Kasumi-1 (cell line): Measurements from ENCODE around the gene GPR150.

Experiments used
- DNase-seq, 2 experiments: peaks; one replicate each; lab custom pipeline; 2025; lab: John Stamatoyannopoulos, UW

The GPR150 gene

DNA sequence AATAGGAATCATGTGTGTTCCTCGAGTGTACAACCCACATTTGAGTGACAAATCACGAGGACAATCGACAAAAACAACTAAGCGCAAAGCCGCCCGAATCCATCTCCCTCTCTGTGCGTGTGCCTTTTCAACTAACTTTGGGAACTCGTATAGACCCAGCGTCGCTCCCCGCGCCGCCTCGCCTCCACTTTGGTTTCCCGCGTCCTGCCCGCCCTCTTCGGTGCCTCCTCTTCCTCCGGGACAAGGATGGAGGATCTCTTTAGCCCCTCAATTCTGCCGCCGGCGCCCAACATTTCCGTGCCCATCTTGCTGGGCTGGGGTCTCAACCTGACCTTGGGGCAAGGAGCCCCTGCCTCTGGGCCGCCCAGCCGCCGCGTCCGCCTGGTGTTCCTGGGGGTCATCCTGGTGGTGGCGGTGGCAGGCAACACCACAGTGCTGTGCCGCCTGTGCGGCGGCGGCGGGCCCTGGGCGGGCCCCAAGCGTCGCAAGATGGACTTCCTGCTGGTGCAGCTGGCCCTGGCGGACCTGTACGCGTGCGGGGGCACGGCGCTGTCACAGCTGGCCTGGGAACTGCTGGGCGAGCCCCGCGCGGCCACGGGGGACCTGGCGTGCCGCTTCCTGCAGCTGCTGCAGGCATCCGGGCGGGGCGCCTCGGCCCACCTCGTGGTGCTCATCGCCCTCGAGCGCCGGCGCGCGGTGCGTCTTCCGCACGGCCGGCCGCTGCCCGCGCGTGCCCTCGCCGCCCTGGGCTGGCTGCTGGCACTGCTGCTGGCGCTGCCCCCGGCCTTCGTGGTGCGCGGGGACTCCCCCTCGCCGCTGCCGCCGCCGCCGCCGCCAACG is at the start of gene GPR150:
Gene GPR150 (plus strand): TSS at position 58 of the 840 bp plus-strand sequence. CDS start 189 bp downstream, at position 247.
- peak; percentile 24 to 26 for DNase-seq

DNA sequence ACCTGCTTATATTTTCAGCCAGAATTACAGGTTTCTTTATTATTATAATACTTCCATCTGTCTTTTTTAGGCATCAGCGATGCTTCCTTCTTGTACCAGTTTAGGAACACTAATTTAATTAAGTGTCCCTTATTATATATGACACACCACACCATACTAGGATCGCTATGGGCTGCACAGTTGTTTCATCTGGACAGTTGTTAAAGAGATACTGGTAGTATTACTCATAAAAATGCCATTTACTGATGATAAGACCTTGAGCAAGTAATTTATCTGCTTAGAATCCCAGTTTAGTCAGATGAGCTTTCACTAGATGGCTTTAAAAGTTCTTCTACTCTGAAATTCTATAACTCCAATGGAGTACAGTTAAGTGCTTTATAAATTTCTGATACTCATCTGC is 47.9 kb upstream of the GPR150 start:
- DNase-seq = no peak

DNA sequence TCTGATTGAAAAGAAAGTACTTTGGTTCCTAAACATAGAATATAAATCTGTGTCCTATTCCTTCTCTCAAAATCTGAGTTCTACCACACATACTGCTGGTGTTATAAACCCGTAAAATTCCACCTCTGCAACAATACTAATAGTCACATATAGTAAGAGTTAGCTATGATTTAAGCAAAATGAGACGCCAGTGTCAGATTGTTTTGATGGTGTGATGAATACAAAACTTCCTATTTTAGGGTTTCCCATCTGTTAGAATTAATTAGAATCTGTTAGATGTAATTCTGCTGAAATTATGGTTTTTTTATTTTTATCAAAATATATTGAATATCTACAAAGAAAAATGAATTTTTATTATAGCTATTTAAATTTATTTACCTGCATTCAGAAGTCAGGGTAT is 38.3 kb upstream of the GPR150 start:
- no peak for DNase-seq

DNA sequence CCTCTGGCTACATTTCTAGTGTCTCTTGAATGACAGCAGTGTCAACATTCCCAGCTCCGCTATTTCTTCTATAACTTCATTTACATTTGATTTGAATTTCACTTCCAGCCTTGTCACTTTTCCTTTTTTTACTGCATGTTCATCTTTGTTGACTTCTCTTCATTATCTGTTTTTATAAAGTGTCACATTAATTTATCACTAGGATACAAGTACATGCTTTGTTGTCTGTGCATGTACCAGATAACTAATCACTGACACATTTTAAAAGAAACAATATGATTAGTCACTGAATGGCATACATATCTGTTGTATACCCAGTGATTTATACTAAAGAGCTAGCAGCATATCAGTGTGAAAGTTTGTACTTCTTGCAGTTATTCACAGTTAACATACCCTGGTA is 35.9 kb upstream of the GPR150 start:
- no peak for DNase-seq

DNA sequence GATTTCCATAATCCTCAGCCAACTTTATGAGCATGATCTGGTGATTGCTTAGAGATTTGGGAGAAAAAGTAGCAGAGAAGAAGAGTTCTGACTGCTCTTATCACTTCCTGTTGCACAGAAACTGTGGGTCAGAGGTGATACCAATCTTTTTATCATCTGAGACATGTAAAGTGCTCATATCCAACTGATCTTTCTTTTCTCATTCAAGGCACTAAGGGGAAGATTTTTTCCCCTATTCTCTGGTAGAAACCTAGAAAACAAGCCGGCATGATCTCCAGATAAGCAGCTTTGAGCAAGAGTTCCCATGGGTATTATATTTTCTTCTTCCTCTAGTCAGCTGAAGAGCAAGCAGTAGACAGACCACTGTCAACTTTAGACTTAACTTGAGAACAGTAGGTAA is 29.0 kb upstream of the GPR150 start:
- DNase-seq = no peak

DNA sequence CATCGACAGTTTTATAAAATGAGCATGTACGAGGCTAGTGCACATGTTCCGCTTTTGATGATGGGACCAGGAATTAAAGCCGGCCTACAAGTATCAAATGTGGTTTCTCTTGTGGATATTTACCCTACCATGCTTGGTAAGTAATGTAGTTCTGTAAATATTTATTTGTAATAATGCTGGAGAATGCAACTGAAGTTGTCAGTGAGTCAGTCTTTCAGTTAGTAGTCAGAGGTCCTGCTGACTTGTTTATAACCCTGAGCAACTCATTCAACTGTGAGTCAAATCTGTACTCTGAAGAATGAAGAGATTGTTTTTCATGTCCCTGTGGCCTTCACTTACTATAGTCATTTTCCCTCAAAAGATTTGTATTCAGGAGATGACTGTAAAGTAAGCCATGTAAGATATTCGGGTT is 28.4 kb upstream of the GPR150 start:
- DNase-seq = no peak

DNA sequence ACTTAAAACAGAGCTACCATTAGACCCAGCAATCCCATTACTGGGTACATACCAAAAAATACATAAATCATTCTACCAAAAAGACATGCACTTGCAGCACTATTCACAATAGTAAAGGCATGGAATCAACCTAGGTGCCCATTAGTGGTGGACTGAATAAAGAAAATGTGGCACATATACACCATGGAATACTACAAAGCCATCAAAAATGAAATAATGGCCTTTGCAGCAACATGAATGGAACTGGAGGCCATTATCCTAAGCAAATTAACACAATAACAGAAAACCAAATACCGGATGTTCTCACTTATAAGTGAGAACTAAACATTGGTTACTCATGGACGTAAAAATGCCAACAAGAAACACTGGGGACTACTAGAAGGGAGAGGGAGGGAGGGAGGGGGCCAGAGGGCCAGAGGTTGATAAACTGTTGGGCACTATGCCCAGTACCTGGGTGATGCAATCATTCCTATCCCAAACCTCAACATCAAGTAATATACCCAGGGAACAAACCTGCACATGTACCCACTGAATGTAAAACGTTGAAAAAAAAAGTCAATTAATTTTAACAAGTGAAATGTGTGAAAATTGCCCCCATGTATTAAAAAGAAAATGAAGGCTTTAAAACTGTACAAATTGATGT is 24.5 kb upstream of the GPR150 start:
- DNase-seq = no peak

DNA sequence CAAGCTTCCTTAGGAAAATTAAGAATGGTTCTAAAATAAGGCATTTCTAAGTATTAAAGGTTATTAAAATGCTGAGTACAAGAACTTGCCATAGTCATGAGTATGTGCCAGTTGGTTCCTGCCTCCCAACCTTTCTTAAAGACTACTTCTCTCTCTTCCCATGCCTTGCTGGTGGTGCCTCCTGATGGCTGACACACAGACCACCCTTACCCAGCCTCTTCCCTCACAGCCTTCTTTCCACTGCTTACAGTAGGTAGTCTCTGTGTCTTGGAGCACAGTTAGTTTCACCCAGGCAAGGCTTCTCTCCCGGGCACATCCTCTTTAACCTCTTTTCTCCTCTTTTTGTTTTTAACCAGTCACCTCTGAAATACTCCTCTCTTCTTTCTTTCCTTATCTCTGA is 20.6 kb upstream of the GPR150 start:
- no peak for DNase-seq

DNA sequence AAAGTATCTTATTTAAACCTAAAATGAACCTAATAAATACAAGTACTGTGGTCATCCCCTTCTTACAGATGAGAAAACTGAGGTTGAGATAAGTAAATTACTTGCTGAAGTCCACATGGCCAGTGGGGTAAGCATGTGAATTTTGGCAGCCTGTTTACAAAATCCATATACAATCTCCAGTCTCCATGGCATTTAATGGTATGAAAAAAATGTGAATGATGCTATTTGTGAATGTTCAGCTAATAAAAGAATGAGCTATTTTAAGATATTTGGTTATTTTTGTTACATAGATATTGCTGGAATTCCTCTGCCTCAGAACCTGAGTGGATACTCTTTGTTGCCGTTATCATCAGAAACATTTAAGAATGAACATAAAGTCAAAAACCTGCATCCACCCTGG is 19.3 kb upstream of the GPR150 start:
- DNase-seq = no peak

DNA sequence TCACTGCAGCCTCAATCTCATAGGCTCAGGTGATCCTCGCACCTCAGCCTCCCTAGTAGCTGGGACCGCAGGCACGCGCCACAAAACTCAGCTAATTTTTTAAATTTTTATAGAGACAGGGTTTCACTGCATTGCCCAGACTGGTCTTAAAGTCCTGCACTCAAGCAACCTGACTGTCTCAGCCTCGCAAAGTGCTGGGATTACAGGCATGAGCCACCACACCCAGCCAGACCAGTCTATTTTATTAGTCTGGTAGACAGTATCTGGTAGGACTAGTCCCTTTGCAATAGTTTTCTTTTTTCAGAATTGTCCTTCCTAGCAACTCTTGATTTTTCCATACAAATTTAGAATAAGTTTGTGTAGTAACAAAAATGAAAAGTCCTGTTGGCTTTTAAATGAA is 14.1 kb upstream of the GPR150 start:
- no peak for DNase-seq

DNA sequence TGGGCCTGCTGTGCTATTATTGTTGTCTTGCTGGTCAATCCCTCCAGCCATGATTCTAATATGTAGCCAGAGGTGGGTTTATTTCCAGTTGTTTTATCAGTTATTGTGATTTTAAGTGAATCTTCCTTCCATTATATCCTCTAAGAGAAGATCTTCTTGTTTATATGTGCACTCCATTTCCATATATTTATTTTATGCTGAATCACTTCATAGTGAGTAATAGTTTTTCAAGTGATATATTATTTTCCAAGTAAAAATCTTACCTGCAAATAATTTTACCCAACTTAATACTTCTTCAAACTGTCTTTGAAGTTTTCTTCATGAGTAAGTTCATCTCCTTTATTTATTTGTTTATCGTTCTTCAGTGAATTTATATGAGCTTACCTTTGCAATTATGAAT is 13.5 kb upstream of the GPR150 start:
- DNase-seq = no peak

DNA sequence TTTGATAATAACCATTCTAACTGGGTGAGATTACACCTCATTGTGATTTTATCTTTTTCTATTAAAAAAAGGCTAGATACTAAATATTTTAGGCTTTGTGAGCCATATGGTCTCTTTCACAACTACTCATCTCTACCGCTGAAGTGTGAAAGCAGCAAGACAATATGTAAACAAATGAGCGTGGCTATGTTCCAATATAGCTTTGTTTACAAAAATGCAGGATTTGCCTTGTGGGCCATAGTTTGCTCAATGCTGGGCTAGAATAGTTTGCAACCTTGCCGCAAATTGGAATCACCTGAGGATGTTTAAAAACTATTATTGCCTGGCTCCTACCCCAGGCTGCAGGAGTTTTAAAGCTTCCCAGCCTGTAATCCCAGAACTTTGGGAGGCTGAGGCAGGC is 10.2 kb upstream of the GPR150 start:
- DNase-seq = no peak

DNA sequence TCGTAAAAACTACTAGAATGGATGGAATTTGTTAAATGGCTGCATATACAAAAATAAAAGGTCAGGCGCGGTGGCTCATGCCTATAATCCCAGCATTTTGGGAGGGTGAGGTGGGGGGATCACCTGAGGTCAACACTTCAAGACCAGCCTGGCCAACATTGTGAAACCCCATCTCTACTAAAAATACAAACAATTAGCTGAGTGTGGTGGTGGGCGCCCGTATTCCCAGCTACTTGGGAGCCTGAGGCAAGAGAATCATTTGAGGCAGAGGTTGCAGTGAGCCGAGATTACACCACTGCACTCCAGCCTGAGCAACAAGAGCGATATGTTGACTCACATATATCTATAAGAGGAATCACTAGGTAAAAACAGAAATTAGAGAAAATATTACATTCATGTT is 9.3 kb upstream of the GPR150 start:
- no peak for DNase-seq

DNA sequence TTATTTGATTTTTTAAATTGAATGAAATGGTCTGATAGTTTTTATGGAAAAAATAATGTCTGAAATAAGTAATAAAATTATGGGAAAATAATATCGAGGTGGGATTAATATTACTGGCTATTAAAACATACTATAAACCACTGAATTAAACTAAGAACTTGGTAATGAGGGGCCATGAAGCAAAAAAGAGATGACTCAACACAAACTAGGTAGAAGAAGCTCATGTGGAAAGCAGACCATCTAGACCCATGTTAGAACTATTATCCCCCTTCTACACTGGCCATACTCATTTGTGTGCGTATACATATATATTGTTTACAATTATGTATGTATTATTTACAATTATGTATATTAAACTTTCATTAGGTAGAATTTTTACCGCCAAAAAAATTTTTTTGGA is 8.5 kb upstream of the GPR150 start:
- no peak for DNase-seq

DNA sequence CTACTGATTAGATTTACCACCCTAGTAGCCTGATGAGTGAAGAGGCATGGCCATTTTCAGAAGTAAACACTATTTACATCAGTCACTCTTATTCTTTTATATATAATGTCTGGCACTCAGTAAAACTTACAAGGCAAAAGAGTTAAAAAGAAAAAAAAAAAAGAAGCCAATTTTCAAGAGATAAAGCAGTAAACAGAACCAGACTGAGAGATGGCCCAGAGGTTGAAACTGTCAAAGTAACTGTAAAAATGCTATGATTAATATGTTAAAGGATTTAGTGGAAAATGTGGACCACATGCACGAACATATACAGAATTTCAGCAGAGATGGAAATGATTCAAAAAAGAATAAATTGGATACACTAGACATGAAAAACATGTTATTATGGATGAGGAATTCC is 6.4 kb upstream of the GPR150 start:
- DNase-seq = no peak

DNA sequence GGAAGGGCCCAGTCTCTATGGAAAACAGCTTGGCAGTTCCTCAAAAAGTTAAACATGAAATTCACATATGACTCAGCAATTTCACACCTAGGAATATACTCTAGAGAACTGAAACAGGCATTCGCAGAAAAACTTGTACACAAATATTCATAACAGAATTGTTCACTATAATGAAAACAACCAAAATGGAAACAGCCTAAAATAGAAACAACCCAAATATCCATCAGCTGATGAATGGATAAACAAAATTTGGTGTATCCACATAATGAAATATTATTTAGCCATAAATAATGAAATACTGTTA is 4.8 kb upstream of the GPR150 start:
- DNase-seq = no peak

DNA sequence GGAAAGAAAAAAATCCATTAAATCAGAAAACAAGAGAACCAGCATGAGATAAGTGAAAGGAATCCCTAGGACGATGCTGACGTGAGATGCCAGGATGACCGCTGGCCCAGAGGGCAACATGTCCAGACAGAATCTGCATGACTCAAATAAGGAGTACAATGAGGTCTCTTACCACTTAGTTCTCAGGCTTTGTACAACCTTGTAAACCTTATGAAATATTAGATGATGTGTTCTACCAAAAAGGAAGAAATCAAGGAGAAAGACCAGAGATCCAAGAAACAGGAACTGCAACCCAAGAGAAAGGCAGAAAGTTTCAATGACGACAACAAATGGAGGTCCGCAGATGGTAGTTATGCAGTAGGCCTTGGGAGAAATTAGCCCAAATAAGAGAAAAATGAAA is 2.8 kb upstream of the GPR150 start:
- no peak for DNase-seq

DNA sequence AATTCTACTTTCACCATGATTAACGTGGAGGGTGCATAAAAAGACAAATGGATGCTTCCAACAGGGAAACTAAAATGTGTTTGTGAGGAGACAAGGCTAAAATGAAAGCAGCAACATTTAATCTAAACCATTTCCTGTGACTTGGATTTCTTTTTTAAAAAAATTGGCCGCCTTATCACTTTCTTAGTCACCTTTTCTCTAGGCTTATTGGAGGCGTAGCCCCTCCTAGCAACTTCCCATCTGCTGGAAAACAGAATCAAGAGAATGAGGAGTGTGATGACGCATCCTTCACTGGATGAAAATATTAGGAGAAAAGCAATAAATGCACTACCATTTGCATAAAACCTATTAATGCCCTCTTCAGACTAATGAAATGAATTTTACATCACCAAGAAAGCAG is 791 bp upstream of the GPR150 start:
- no peak for DNase-seq

DNA sequence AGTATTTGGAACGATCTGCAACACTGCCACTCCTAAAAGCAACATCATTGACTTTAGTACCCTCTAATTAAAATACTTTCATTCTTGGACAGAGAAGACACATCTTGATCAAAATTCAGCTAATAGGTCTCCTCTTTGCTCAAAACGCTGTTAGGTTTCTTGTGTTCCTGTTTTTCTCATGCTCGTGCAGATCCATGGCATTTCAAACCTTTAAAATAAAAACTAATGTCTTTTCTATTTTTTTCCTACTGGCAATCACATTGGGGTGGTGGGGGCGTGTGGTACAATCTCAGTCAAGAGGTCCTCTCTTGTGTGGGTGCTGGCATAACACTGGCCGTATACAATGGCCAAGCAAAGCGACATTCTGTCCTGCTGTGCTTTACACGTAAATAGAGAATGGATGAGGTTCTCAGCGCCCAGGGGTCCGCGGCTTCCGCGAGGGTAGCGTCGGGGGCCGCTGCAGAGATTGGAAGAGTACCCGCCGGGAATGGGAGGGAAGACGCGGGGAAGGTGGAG is 315 bp upstream of the GPR150 start:
- peak in 1 of 2 experiments; percentile 13 for DNase-seq

DNA sequence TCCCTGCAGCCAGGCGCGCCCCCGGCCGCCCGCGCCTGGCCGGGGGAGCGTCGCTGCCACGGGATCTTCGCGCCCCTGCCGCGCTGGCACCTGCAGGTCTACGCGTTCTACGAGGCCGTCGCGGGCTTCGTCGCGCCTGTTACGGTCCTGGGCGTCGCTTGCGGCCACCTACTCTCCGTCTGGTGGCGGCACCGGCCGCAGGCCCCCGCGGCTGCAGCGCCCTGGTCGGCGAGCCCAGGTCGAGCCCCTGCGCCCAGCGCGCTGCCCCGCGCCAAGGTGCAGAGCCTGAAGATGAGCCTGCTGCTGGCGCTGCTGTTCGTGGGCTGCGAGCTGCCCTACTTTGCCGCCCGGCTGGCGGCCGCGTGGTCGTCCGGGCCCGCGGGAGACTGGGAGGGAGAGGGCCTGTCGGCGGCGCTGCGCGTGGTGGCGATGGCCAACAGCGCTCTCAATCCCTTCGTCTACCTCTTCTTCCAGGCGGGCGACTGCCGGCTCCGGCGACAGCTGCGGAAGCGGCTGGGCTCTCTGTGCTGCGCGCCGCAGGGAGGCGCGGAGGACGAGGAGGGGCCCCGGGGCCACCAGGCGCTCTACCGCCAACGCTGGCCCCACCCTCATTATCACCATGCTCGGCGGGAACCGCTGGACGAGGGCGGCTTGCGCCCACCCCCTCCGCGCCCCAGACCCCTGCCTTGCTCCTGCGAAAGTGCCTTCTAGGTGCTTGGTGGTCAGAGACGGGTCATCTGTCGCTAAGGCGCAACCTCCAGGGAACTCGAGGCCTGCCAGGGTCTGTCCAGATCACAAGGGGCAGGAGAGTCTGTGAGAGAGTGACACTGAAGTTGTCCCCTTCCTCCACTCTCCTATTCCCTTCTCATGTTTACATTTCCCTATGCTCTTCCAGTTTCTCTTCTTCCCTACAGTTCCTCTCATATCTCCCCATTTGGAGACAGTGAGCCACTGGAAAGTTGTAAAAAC is 1.3 kb downstream of the GPR150 start:
- peak; percentile 30 to 33 for DNase-seq

DNA sequence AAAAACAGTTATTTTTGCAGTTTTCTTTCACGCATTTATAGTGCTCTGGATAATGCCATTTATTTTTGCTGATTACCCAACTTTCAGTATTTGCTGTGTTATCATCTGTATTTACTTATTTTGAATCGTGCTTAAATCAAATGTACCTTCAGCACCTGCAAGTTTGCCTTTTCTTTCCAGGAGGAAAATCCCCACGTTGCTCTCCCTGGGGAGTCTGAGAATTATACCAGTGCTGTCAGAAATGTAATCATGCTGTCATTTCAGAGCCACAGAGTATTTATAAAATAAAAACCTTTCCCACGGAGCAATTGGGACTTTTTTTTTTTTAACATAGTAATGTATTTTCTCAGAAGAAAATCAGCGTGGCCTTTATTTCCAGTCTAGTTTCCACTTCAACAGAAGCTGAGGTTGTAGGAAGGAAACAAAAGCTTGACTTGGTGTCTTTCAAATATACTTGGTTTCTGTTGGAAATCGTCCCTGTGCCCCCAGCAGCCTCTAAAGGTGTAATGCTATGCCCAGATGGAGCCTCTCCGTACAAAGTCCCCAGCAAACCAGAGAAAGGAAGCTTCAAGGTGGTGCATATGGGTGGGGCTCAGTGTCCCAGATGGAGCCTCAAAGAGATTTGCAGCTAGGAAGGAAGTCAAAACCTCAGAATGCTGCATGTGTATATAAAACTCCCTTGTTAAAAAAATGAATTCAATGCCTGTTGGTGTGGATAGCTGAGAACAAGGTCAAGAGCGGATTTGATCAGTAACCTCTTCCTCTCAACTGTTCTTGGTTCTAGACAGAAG is 2.1 kb downstream of the GPR150 start:
- peak; percentile 66 to 75 for DNase-seq

DNA sequence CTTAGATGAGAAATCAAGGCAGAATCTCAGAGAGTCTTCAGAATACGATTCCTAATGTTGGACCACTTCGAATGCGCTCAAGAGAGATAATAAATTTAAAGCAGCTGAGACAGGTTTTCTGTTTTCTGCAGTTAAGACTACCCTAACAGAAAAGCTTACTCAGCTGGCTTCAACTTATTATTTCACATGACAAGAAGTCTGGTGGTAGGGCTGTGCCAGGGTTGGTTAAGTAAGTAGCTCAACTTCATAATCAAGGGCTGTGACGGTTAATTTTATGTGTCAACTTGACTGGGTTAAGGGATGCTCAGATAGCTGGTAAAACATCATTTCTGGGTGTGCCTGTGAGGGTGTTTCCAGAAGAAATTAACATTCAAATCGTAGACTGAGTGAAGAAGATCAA is 3.8 kb downstream of the GPR150 start:
- DNase-seq = no peak
